ENCODE measurements around the gene OIP5. TPM values are rescaled to one million over a fixed set of nuclear protein-coding genes. Genes with fewer than 3 reads are reported as not detected.

The OIP5 gene
- total and polyA plus RNA-seq, 2 of the 13 experiments (the other 11 are each of a cell fraction or from before 2014, with no cell fraction given): 10.7 to 38.0 TPM

DNA sequence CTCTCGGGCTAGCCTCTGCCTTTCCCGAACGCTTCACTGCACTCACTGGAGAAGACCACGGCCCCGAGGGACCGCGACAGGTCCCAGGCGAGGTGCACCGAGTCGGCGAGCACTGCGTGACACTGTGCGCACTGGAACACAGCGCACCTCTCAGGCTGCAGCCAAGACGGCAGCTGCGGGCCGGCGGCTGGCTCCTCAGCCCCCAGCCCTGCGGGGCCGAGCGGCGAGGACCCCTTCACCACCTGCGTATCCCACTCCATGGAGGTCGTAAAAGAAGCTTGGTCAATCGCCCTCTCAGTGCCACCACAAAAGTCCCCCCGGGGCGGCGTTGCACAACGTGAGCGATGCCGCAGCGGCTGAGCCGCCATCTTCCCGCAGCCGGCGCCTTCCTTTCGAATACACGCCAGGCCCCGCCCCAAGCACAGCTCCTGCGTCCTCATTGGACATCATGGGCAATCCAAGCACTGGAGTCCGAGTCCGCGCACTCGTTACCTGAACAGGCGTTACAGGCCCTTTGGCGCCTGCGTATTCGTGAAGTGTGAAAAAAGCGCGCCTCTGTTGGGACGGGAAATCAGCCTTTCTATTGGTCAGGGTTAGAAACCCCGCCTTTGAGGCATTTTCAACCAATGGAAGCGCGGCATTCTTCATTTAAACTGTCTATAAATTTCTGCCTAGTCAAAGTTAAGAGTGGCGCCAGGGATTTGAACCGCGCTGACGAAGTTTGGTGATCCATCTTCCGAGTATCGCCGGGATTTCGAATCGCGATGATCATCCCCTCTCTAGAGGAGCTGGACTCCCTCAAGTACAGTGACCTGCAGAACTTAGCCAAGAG lies at the start of gene OIP5, which contains the start of gene NUSAP1 (continued):
- TF ChIP-seq, protein P1, sequence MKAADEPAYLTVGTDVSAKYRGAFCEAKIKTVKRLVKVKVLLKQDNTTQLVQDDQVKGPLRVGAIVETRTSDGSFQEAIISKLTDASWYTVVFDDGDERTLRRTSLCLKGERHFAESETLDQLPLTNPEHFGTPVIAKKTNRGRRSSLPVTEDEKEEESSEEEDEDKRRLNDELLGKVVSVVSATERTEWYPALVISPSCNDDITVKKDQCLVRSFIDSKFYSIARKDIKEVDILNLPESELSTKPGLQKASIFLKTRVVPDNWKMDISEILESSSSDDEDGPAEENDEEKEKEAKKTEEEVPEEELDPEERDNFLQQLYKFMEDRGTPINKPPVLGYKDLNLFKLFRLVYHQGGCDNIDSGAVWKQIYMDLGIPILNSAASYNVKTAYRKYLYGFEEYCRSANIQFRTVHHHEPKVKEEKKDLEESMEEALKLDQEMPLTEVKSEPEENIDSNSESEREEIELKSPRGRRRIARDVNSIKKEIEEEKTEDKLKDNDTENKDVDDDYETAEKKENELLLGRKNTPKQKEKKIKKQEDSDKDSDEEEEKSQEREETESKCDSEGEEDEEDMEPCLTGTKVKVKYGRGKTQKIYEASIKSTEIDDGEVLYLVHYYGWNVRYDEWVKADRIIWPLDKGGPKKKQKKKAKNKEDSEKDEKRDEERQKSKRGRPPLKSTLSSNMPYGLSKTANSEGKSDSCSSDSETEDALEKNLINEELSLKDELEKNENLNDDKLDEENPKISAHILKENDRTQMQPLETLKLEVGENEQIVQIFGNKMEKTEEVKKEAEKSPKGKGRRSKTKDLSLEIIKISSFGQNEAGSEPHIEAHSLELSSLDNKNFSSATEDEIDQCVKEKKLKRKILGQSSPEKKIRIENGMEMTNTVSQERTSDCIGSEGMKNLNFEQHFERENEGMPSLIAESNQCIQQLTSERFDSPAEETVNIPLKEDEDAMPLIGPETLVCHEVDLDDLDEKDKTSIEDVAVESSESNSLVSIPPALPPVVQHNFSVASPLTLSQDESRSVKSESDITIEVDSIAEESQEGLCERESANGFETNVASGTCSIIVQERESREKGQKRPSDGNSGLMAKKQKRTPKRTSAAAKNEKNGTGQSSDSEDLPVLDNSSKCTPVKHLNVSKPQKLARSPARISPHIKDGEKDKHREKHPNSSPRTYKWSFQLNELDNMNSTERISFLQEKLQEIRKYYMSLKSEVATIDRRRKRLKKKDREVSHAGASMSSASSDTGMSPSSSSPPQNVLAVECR (CRISPR knock-in tag; IDR thresholded peaks at IDR 0.05; ENCODE audit: borderline replicate concordance): peak; percentile 99
- 0 out of 2 replicates have a peak, but pooled peaks have one; percentile 4 for TF ChIP-seq FOXA3 (CRISPR knock-in tag; IDR thresholded peaks at IDR 0.05)
- TF ChIP-seq ZNF282 (IDR thresholded peaks at IDR 0.05; ENCODE audit: partially characterized antibody): no peak
- TF ChIP-seq ZBTB7A (CRISPR knock-in tag; IDR thresholded peaks at IDR 0.05): no peak
- TF ChIP-seq KAT7 (CRISPR knock-in tag; IDR thresholded peaks at IDR 0.05; ENCODE audit: borderline replicate concordance): 0 out of 2 replicates have a peak, but pooled peaks have one; percentile 5
- TF ChIP-seq PAX8 (CRISPR knock-in tag; IDR thresholded peaks at IDR 0.05; ENCODE audit: borderline replicate concordance): no peak
- TF ChIP-seq, protein P2, sequence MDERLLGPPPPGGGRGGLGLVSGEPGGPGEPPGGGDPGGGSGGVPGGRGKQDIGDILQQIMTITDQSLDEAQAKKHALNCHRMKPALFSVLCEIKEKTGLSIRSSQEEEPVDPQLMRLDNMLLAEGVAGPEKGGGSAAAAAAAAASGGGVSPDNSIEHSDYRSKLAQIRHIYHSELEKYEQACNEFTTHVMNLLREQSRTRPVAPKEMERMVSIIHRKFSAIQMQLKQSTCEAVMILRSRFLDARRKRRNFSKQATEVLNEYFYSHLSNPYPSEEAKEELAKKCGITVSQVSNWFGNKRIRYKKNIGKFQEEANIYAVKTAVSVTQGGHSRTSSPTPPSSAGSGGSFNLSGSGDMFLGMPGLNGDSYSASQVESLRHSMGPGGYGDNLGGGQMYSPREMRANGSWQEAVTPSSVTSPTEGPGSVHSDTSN (CRISPR knock-in tag; IDR thresholded peaks at IDR 0.05): no peak; the same call in 1 of the 2 replicates
- TF ChIP-seq, protein P3, sequence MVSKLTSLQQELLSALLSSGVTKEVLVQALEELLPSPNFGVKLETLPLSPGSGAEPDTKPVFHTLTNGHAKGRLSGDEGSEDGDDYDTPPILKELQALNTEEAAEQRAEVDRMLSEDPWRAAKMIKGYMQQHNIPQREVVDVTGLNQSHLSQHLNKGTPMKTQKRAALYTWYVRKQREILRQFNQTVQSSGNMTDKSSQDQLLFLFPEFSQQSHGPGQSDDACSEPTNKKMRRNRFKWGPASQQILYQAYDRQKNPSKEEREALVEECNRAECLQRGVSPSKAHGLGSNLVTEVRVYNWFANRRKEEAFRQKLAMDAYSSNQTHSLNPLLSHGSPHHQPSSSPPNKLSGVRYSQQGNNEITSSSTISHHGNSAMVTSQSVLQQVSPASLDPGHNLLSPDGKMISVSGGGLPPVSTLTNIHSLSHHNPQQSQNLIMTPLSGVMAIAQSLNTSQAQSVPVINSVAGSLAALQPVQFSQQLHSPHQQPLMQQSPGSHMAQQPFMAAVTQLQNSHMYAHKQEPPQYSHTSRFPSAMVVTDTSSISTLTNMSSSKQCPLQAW (CRISPR knock-in tag; IDR thresholded peaks at IDR 0.05): peak; percentile 73; the same call in 1 of the 2 replicates
- TF ChIP-seq, protein P4, sequence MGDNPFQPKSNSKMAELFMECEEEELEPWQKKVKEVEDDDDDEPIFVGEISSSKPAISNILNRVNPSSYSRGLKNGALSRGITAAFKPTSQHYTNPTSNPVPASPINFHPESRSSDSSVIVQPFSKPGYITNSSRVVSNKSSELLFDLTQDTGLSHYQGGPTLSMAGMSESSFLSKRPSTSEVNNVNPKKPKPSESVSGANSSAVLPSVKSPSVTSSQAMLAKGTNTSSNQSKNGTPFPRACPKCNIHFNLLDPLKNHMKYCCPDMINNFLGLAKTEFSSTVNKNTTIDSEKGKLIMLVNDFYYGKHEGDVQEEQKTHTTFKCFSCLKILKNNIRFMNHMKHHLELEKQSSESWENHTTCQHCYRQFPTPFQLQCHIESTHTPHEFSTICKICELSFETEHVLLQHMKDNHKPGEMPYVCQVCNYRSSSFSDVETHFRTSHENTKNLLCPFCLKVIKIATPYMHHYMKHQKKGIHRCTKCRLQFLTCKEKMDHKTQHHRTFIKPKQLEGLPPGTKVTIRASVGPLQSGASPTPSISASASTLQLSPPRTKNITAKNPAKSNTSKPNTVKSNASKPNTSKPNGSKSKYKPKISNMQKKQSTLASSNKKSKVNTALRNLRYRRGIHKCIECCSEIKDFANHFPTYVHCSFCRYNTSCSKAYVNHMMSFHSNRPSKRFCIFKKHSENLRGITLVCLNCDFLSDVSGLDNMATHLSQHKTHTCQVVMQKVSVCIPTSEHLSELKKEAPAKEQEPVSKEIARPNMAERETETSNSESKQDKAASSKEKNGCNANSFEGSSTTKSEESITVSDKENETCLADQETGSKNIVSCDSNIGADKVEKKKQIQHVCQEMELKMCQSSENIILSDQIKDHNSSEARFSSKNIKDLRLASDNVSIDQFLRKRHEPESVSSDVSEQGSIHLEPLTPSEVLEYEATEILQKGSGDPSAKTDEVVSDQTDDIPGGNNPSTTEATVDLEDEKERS (CRISPR knock-in tag; IDR thresholded peaks at IDR 0.05): no peak
- TF ChIP-seq SRSF1 (optimal IDR thresholded peaks at IDR 0.05; ENCODE audit: low read depth, low read length): no peak
- TF ChIP-seq ZNF543 (CRISPR knock-in tag; IDR thresholded peaks at IDR 0.05): peak; percentile 93; the same call in 1 of the 2 replicates
- no peak for TF ChIP-seq ZIK1 (CRISPR knock-in tag; IDR thresholded peaks at IDR 0.05; ENCODE audit: borderline replicate concordance, low read depth)
